ENCODE measurements around the gene GNA12. TPM values are rescaled to one million over a fixed set of nuclear protein-coding genes. Genes with fewer than 3 reads are reported as not detected.
"Not testable (repeated sequence)": the region's sequence is repeated elsewhere in the genome, so short reads cannot be mapped to it uniquely, and the experiment has no call there.

GNA12 gene
- total and polyA plus RNA-seq, 8 donors: 2.0 to 54.6 (median 22.0) TPM

- H3K27ac ChIP-seq: no peak overlapping the region
Observed at GRCh38 chr7:2750004-2750407, 94.1 kb downstream of the GNA12 start.

DNA sequence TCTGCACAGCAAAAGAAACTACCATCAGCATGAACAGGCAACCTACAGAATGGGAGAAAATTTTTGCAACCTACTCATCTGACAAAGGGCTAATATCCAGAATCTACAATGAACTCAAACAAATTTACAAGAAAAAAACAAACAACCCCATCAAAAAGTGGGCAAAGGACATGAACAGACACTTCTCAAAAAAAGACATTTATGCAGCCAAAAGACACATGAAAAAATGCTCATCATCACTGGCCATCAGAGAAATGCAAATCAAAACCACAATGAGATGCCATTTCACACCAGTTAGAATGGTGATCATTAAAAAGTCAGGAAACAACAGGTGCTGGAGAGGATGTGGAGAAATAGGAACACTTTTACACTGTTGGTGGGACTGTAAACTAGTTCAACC lies 95.4 kb downstream of the GNA12 start:
- H3K27ac ChIP-seq; H3K4me3 ChIP-seq; H3K9me3 ChIP-seq; DNase-seq; H3K27me3 ChIP-seq; intact Hi-C loops (cut with DNase I; ENCODE audit: low total_unique reads); H3K36me3 ChIP-seq: not testable (repeated sequence)
- peaks cover 7 to 22% (median 12%) of the 10 kb centered on the region in 4 donors for H3K4me1 ChIP-seq

More at GRCh38 chr7:2750004-2750407, 94.1 kb downstream of the GNA12 start:
- Histone ChIP-seq H3K4me3 (no peak overlapping the region), H3K36me3 (no peaks in the 10 kb centered on the region), H3K4me1 (peaks cover 7 to 20% (median 12%) of the 10 kb centered on the region in 4 donors), H3K9me3 (no peaks in the 10 kb centered on the region), H3K27me3 (no peaks in the 10 kb centered on the region)
- WGBS, 5 donors: 87 to 96% (median 91%) methylated on average over 5 of the region's 5 CpGs
- DNase-seq: no peak
- no peak for TF ChIP-seq POLR2AphosphoS5 (IDR thresholded peaks at IDR 0.05)
- intact Hi-C loops (cut with DNase I; ENCODE audit: low total_unique reads): no loop called here

- H3K4me1 ChIP-seq; H3K4me3 ChIP-seq; H3K27me3 ChIP-seq; H3K9me3 ChIP-seq; H3K27ac ChIP-seq; DNase-seq; H3K36me3 ChIP-seq; intact Hi-C loops (cut with DNase I; ENCODE audit: low total_unique reads): not testable (repeated sequence)
- WGBS, 5 donors: 85 to 93% (median 89%) methylated on average over 19 to 20 of the region's 20 CpGs
Observed at GRCh38 chr7:2743523-2744185, 100.5 kb downstream of the GNA12 start.

DNA sequence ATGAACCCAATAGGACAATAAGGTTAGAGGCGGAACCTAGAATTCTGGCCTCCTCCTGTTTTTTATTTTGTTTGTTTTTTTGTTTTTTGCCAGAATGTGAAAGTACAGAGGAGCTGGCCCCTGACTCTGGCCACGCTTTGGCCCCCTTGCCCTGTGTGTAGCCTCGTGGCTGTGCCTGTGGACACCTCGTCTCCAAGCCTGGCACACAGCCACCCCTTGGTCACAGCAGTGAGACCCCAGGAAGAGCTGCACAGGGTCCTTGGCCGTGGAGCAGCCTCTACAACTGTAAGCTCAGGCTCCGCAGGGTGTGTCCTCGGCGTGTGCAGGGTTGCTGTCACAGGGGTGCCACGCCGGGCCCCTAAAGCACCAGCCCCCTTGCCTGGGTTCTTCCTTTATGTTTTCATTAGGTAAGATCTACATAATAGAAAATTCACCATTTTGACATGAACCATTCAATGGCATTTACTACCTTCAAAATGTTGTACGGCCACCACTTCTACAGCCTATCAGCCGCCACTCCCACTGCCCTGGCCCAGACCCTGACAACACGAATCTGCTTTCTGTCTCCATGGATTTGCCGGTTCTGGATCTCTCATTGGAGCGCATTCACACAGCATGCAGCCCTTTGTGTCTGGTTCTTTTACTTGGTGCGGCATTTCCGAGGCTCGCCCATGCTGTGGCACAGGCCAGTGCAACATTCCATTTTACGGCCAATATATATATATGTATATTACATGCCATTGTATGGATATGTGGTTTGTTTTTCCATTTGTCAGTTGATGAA lies 105.2 kb downstream of the GNA12 start:
- peak overlapping the region in 3 of 5 donors; percentile 35 to 66 (median 51) for H3K27ac ChIP-seq
- TF ChIP-seq EP300 (IDR thresholded peaks at IDR 0.05): no peak
- no peak for TF ChIP-seq POLR2A (IDR thresholded peaks at IDR 0.05)
- no peak for TF ChIP-seq POLR2AphosphoS5 (IDR thresholded peaks at IDR 0.05)
- TF ChIP-seq, protein P1, sequence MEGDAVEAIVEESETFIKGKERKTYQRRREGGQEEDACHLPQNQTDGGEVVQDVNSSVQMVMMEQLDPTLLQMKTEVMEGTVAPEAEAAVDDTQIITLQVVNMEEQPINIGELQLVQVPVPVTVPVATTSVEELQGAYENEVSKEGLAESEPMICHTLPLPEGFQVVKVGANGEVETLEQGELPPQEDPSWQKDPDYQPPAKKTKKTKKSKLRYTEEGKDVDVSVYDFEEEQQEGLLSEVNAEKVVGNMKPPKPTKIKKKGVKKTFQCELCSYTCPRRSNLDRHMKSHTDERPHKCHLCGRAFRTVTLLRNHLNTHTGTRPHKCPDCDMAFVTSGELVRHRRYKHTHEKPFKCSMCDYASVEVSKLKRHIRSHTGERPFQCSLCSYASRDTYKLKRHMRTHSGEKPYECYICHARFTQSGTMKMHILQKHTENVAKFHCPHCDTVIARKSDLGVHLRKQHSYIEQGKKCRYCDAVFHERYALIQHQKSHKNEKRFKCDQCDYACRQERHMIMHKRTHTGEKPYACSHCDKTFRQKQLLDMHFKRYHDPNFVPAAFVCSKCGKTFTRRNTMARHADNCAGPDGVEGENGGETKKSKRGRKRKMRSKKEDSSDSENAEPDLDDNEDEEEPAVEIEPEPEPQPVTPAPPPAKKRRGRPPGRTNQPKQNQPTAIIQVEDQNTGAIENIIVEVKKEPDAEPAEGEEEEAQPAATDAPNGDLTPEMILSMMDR (IDR thresholded peaks at IDR 0.05): no peak
- H3K4me3 ChIP-seq: no peak overlapping the region
- peaks cover 1 to 31% (median 20%) of the 10 kb centered on the region in 4 donors for H3K4me1 ChIP-seq
- WGBS, 5 donors: 93 to 95% (median 94%) methylated on average over 19 of the region's 19 CpGs
- no peaks in the 10 kb centered on the region for H3K36me3 ChIP-seq
- DNase-seq: peak in 1 of 2 donors; percentile 21
- no peaks in the 10 kb centered on the region for H3K27me3 ChIP-seq
- H3K9me3 ChIP-seq: no peaks in the 10 kb centered on the region
- intact Hi-C loops (cut with DNase I; ENCODE audit: low total_unique reads): no loop called here

GRCh38 chr7:2737771-2738540 lies 106.2 kb downstream of the GNA12 start:
- Histone ChIP-seq H3K4me1 (peaks cover 11 to 41% (median 27%) of the 10 kb centered on the region in 4 donors), H3K9me3 (no peaks in the 10 kb centered on the region), H3K27me3 (no peaks in the 10 kb centered on the region), H3K4me3 (no peak overlapping the region), H3K36me3 (no peaks in the 10 kb centered on the region), H3K27ac (peak overlapping the region in 4 of 5 donors; percentile 9 to 66 (median 43))
- WGBS, 5 donors: 49 to 74% (median 70%) methylated on average over 18 of the region's 18 CpGs
- TF ChIP-seq, protein P1 (IDR thresholded peaks at IDR 0.05): no peak
- peak in 2 of 3 donors; percentile 37 to 46 for TF ChIP-seq POLR2AphosphoS5 (IDR thresholded peaks at IDR 0.05)
- peak; percentile 26 to 68 for DNase-seq
- intact Hi-C loops (cut with DNase I; ENCODE audit: low total_unique reads): no loop called here

- H3K27me3 ChIP-seq; H3K9me3 ChIP-seq; DNase-seq; intact Hi-C loops (cut with DNase I; ENCODE audit: low total_unique reads); H3K36me3 ChIP-seq; H3K4me3 ChIP-seq: not testable (repeated sequence)
- WGBS, 5 donors: 88 to 94% (median 93%) methylated on average over 15 of the region's 15 CpGs
- Histone ChIP-seq H3K27ac (peak overlapping the region in 2 of 5 donors; percentile 0 to 66), H3K4me1 (peaks cover 15 to 44% (median 33%) of the 10 kb centered on the region in 4 donors)
Observed at GRCh38 chr7:2737005-2737743, 106.9 kb downstream of the GNA12 start.

Measured in stomach (tissue), 9 donors.